NCI-H446 (cell line): Measurements from ENCODE around the gene EFHD2.

ENCODE experiments used
- DNase-seq, 2 experiments: peaks; one replicate each; lab custom pipeline; 2025; lab: John Stamatoyannopoulos, UW

The EFHD2 gene

GRCh38 chr1:15476927-15477326 is 67.2 kb downstream of the EFHD2 start:
- no peak for DNase-seq

DNA sequence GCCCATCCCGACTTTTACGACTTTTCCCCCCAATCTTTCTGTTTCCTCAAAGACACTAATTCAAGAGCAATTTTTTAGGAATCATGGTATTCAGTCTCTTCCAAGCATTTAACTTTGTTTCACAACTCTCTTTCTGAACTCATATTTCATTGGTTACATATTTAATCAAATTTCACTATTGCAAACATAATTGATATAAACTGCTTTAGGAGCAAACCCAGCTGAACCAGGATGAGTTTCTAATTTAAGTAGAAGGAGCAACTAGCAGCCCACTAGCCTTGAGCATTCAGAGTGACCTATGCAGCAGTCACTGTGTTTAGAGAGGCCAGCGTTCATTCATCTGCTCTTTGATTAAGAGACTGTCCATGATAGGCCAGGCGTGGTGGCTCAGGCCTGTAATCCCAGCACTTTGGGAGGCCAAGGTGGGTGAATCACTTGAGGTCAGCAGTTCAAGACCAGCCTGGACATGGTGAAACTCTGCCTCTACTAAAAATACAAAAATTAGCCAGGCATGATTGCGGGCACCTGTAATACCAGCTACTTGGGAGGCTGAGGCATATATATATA is 68.0 kb downstream of the EFHD2 start:
- no peak for DNase-seq
